Measurements from ENCODE around the gene ADCY3.

DNA sequence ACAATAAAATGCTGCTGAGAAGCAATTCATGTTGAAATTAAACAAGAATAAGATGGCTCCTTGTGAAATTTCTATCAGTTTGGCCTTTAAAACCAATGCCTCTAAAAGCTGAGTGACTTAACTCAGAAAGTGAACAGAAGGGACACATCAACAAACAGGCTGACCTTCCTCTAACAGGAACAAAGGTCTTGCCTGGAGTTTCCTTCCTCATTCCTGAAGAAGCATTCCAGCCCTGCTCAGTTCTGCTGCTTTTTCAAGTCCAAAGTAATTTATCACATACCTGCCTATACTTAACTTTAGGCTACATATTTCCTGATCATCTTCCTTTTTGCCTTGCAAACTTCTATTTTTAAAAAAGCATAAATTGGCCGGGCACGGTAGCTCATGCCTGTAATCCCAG lies 140.9 kb downstream of the ADCY3 start:
- no peak for TF ChIP-seq RAD21 (IDR thresholded peaks at IDR 0.05; ENCODE audit: low read depth)
- no peak for TF ChIP-seq TAF1 (IDR thresholded peaks at IDR 0.05; ENCODE audit: low read depth)
